Loucy (cell line): Measurements from ENCODE around the gene KIAA1614.

Experiments used
- H2AFZ ChIP-seq: fragments of 200-600 bp; sonication (generic); 2 replicates; pipeline ENCODE4 v1.6.0; 2016; ENCODE audit warnings: antibody characterized with exemption, mild to moderate bottlenecking, low read length, moderate library complexity
- H3F3A ChIP-seq: fragments of 200-600 bp; 2 replicates; pipeline ENCODE4 v1.6.0; 2016; ENCODE audit warnings: antibody characterized with exemption, low read depth, mild to moderate bottlenecking
- H3K27me3 ChIP-seq: fragments of 200-600 bp; sonication (generic); 2 replicates; pipeline ENCODE4 v1.6.1; 2014; ENCODE audit warnings: low read length, mild to moderate bottlenecking; ENCODE audit not compliant: insufficient read depth, poor library complexity, severe bottlenecking
- H3K36me3 ChIP-seq: fragments of 200-600 bp; sonication (generic); 2 replicates; pipeline ENCODE4 v1.6.1; 2016; ENCODE audit warnings: low read length; ENCODE audit not compliant: insufficient read depth
- H3K4me1 ChIP-seq: fragments of 200-600 bp; sonication (generic); 2 replicates; pipeline ENCODE4 v1.5.1; 2014; ENCODE audit warnings: low read length, mild to moderate bottlenecking; ENCODE audit not compliant: insufficient read depth, poor library complexity, severe bottlenecking
- H3K4me2 ChIP-seq: fragments of 200-600 bp; sonication (generic); 2 replicates; pipeline ENCODE4 v1.6.0; 2014; ENCODE audit warnings: antibody characterized with exemption, low read length, low read depth, mild to moderate bottlenecking; ENCODE audit not compliant: poor library complexity, severe bottlenecking
- H3K4me3 ChIP-seq: fragments of 200-600 bp; sonication (generic); 2 replicates; pipeline ENCODE4 v1.5.1; 2014; ENCODE audit warnings: low read length, mild to moderate bottlenecking, mixed read lengths; ENCODE audit not compliant: poor library complexity, severe bottlenecking
- H3K79me2 ChIP-seq: fragments of 200-600 bp; sonication (generic); 2 replicates; pipeline ENCODE4 v1.6.1; 2014; ENCODE audit warnings: low read length; ENCODE audit not compliant: insufficient read depth
- H3K9ac ChIP-seq: fragments of 200-600 bp; sonication (generic); 2 replicates; pipeline ENCODE4 v1.6.0; 2014; ENCODE audit warnings: mild to moderate bottlenecking, low read depth, low read length, moderate library complexity; ENCODE audit not compliant: poor library complexity, severe bottlenecking
- H3K9me2 ChIP-seq: fragments of 200-600 bp; sonication (generic); replicated peaks from 2 replicates; pipeline ENCODE4 v1.6.1; 2016; ENCODE audit warnings: low read depth, low read length, mixed read lengths
- H3K9me3 ChIP-seq: fragments of 200-600 bp; sonication (generic); 2 replicates; pipeline ENCODE4 v1.6.1; 2014; ENCODE audit warnings: mild to moderate bottlenecking, antibody characterized with exemption, low read length, low read depth; ENCODE audit not compliant: insufficient read depth
- H4K20me1 ChIP-seq: fragments of 200-600 bp; sonication (generic); 2 replicates; pipeline ENCODE4 v1.6.0; 2014; ENCODE audit warnings: antibody characterized with exemption, low read length, mild to moderate bottlenecking; ENCODE audit not compliant: insufficient read depth, poor library complexity, severe bottlenecking
- CTCF ChIP-seq: fragments of 200-600 bp; sonication (generic); conservative IDR thresholded peaks from 2 replicates; pipeline ENCODE4 v1.5.1; 2014; ENCODE audit warnings: mild to moderate bottlenecking, antibody characterized with exemption, low read length
- EZH2phosphoT487 ChIP-seq: fragments of 200-600 bp; IDR thresholded peaks from 2 replicates; pipeline ENCODE4 v1.6.1; 2018; ENCODE audit warnings: antibody characterized with exemption, mild to moderate bottlenecking, moderate library complexity, borderline replicate concordance

Gene KIAA1614

GRCh38 chr1:180920702-180921101 lies 8.0 kb downstream of the KIAA1614 start:
- no peak for TF ChIP-seq EZH2phosphoT487
- TF ChIP-seq CTCF = peak; percentile 45
- Histone ChIP-seq H3K4me1 (peaks cover 11% of the 10 kb centered on the region), H3K9me2 (no peaks in the 10 kb centered on the region), H3K4me3 (no peak overlapping the region), H3F3A (no peaks in the 10 kb centered on the region), H3K9me3 (no peaks in the 10 kb centered on the region), H3K36me3 (no peaks in the 10 kb centered on the region), H3K9ac (no peak overlapping the region), H3K4me2 (no peak overlapping the region), H2AFZ (no peak overlapping the region), H4K20me1 (no peaks in the 10 kb centered on the region), H3K27me3 (no peaks in the 10 kb centered on the region), H3K79me2 (no peaks in the 10 kb centered on the region)

- Histone ChIP-seq H3F3A (no peaks in the 10 kb centered on the region), H3K4me2 (no peak overlapping the region), H3K9me2 (no peaks in the 10 kb centered on the region), H3K9me3 (no peaks in the 10 kb centered on the region), H3K36me3 (no peaks in the 10 kb centered on the region), H3K4me3 (no peak overlapping the region), H3K9ac (no peak overlapping the region), H3K4me1 (peaks cover 16% of the 10 kb centered on the region), H3K79me2 (no peaks in the 10 kb centered on the region), H2AFZ (no peak overlapping the region), H3K27me3 (no peaks in the 10 kb centered on the region), H4K20me1 (no peaks in the 10 kb centered on the region)
- TF ChIP-seq EZH2phosphoT487 (no peak), CTCF (no peak)
Observed at GRCh38 chr1:180921386-180921785, 8.7 kb downstream of the KIAA1614 start.

GRCh38 chr1:180921891-180922630 lies 9.4 kb downstream of the KIAA1614 start:
- Histone ChIP-seq H3K27me3 (no peaks in the 10 kb centered on the region), H3K79me2 (no peaks in the 10 kb centered on the region), H3K9ac (no peak overlapping the region), H3K9me2 (no peaks in the 10 kb centered on the region), H3K4me1 (peaks cover 21% of the 10 kb centered on the region), H3K9me3 (no peaks in the 10 kb centered on the region), H3K4me2 (no peak overlapping the region), H4K20me1 (no peaks in the 10 kb centered on the region), H3F3A (no peaks in the 10 kb centered on the region), H3K36me3 (no peaks in the 10 kb centered on the region), H3K4me3 (no peak overlapping the region), H2AFZ (no peak overlapping the region)
- TF ChIP-seq EZH2phosphoT487 (no peak), CTCF (no peak)
